Ramos (cell line): ENCODE data around the gene POLR2C.
"Not testable (repeated sequence)": the region's sequence is repeated elsewhere in the genome, so short reads cannot be mapped to it uniquely, and the experiment has no call there.

Experiments used
- in situ Hi-C: fragments of 300-500 bp; cut with MboI; formaldehyde crosslinking; loops from one replicate; pipeline ENCODE4 v1.14.3; 2022; ENCODE audit warnings: low sequenced_read_pairs; ENCODE audit not compliant: unreplicated experiment

POLR2C gene

DNA sequence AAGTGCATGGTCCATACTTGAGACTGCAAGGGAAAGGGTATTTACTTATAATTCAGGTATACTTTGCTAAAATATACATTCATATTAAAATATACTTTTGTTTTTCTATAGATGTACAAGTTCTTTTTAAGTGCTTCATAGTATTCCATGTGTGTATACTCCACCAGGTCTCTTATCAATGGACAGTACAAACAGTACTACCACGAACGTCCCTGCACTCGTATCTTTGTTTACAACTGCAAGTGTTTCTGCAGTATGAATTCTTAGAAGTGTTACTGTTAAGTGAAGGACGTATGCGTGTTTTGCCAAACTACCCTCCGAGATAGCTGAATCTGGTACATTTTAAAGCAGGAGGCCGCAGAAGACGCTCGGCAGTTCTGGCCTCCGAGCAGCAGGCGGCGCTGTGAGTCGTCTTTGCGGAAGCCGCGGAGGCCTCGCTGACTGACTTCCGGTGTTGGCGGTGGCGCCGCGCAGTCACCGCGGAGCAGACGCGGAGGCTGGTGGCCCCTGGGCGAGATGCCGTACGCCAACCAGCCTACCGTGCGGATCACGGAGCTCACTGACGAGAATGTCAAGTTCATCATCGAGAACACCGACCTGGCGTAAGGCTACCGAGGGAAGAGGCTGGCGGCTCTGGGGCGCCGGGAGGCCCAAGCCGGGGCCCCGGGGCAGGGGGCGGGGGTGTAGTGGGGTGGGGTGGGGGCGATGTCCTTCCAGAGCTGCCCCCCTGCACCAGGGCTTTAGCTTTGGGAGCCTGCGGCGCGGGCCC is at the start of gene POLR2C:
POLR2C (plus strand) TSS at position 471 of the 769 bp plus-strand sequence; CDS start at position 517, 46 bp downstream.
- in situ Hi-C loops = no loop called here

- in situ Hi-C loops = no loop called here
Observed at GRCh38 chr16:57413301-57413730, 49.2 kb upstream of the POLR2C start.

- in situ Hi-C loops = no loop called here
Observed at GRCh38 chr16:57413733-57414132, 48.7 kb upstream of the POLR2C start.

GRCh38 chr16:57416084-57416483 is 46.4 kb upstream of the POLR2C start:
- in situ Hi-C loops = loop anchor here (5.0 kb wide), 2 partner anchors 114 to 334 kb away; no protein-coding TSS in a partner anchor

DNA sequence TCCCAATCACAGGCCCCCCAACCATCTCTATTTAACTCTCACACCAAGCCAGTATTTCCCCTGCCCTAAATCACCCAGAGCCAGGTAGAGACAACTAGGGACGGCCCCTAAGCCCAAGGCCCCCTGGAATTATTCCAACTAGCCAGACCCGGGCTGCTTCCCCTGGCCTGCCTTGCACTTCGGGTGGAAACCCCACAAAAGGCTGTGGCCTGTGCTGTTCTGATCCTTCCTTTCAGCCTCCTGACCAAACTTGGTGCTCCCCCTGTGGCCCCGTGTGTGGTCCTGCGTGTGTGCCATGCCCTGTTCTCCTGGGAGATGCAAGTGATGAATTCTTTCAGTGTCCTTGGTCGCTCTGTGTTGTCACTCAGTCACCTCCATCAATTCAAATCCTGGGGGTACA is 43.0 kb upstream of the POLR2C start:
- in situ Hi-C loops = loop anchor here (5.0 kb wide), 2 partner anchors 117 to 337 kb away; no protein-coding TSS in a partner anchor

DNA sequence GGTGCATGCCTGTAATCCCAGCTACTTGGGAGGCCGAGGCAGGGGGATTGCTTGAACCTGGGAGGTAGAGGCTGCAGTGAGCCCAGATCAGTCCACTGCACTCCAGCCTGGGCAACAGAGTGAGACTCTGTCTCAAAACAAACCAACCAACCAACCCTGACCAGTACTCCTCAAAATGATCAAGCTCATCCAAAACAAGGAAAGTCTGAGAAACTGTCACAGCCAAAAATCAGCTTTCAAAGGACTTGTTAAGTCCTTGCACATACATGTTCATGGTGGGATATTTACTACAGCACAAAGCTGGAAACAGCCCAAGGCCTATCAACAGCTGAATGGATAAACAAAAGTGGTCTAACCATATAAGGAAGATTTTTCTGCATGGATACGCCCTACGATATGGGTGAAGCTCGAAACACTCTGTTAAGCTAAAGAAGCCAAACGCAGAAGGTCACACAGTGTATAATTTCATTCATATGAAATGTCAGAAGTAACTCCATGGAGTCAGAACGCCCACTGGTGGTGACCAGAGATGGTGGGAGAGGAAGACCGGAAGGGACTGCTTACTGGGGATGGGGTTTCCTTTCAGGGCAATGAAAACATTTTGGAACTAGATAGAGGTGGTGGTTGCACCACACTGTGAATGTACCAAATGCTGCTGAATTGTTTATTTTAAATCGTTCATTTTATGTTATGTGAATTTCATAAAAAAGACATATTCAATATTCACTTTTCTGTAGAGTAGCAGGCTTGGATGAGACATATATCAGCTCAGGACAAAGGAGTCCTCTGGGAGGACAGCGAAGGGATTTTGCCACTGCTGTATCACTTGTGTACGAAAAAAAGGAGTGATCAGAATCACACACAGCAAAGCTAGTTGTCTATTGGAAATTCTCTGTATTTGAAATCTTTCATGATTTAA is 40.2 kb upstream of the POLR2C start:
- in situ Hi-C loops = loop anchor here (5.0 kb wide), 1 partner anchor 95 kb away; no protein-coding TSS in a partner anchor

DNA sequence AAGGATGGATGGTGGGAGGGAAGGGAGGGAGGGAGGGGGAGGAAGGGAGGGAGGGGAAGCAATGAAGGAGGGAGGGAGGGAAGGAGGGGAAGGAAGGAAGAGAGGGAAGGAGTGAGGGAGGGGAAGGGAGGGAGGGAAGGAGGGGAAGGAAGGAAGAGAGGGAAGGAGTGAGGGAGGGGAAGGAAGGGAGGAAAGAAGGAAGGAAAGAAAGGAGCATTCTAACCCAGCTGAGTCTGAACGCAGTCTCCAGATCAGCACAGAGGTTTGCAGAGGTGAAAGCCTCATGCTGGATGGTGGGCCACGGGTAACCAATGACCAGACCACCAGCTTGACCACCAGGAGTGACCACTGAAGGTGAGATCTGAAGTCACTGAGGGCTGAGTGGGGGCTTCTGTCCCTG is 39.3 kb upstream of the POLR2C start:
- in situ Hi-C loops = loop anchor here (5.0 kb wide), 1 partner anchor 94 kb away; no protein-coding TSS in a partner anchor

DNA sequence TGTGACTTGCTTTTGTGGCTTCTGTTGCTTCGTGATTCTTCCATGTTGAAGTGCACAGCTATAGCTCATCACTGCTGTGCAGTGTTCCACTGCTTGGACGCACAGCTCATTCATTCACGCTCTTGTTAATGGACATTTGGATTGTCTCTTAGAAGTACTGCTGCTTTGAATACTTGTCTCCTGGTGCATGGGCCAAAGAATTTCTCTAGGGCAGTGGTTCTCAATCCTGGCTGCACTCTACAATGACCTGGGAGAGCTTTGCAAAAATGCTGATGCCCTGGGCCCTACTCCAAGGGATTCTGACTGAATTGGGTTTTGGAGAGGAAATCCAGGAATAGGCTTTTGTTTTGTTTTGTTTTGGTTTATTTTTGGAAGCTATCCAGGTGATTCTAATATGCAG is 37.9 kb upstream of the POLR2C start:
- in situ Hi-C loops = loop anchor here (5.0 kb wide), 1 partner anchor 93 kb away; no protein-coding TSS in a partner anchor

- in situ Hi-C loops = no loop called here
Observed at GRCh38 chr16:57426356-57426755, 36.1 kb upstream of the POLR2C start.

- in situ Hi-C loops = no loop called here
Observed at GRCh38 chr16:57427307-57427706, 35.2 kb upstream of the POLR2C start.

DNA sequence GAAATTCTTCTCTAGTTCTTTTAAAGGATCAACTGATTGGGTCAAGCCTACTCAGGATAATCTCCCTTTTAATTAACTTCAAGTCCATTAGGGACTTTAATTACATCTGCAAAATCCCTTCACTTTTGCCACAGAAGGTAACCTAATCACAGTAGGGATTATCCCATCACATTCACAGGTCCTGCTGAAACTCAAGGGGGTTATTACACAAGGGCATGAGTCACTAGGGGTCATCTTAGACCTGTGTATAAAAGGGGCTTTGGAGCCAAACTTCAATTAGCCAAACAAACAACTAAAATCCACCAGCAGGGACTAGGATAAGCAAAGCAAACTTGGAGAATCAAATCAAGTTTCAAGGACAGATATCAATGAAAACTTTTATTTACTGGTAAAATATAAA is 34.7 kb upstream of the POLR2C start:
- in situ Hi-C loops = no loop called here

GRCh38 chr16:57430955-57431354 is 31.5 kb upstream of the POLR2C start:
- in situ Hi-C loops = no loop called here

DNA sequence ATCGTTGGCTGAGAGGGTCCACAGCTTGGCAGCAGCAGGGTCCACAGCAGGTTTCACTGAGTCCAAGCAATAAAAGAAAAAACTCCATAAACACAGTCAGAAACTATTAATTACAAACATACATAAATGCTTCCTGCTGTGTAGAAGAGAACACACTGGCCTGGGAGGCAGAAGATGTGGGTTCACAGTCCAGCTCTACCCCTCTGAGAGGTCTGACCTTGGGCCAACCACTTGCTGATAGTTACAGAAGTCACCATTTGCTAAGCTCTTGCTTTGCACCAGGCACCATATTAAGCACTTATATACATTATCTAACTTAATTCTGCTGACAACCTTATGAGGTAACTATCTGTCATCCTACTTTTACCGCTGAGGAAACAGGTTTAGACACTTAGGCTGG is 30.0 kb upstream of the POLR2C start:
- in situ Hi-C loops = no loop called here

- in situ Hi-C loops = no loop called here
Observed at GRCh38 chr16:57432989-57433388, 29.5 kb upstream of the POLR2C start.

DNA sequence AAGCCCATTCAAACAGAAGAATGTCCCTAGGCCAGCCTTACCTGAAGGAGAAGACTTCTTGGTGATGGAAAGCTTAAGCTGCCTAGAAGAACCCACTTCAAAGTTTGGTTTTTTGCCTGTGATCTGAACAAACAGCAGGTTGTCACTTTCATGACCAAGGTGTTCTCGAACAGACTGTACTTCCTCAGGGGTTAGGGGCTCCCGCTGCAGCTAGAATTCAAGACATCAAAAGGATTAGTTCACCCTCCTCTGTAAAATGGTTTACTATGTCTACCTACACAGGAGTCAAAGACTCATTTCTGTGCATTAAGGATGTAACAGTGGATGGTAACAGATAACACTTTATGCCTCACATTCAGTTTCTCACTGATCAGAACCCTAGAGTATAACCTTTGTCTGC is 28.5 kb upstream of the POLR2C start:
- in situ Hi-C loops = no loop called here

DNA sequence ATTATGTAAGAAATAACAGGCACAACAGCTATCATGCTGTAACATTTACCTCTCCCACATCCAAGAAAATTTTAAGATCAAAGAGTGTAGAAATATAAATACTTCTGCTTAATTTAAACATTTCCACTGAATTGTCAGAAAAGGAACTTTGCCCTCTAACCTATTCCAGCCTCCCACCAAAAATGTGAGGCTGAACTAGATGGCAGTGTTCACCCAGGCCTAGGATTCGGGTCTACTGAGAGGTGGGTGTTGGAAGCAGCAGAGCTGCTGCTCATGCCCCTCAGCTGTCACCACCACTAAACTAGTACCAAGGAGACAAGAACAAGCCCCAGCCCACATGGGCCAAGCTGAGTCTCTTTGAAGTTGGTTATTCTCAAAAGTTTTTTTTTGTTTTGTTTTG is 26.6 kb upstream of the POLR2C start:
- in situ Hi-C loops = no loop called here

DNA sequence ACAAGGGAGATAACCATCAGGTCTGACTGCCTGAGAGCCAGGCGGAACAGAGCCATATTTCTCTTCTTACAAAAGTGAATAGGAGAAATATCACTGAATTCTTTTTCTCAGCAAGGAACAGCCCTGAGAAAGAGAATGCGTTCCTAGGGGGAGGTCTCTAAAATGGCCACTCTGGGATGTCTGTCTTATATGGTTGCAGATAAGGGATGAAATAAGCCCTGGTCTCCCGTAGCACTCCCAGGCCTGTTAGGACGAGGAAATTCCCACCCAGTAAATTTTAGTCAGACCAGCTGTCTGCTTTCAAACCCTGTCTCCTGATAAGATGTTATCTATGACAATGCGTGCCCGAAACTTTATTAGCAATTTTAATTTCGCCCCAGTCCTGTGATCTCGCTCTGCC is 22.5 kb upstream of the POLR2C start:
- in situ Hi-C loops = not testable (repeated sequence)

GRCh38 chr16:57440551-57440950 is 21.9 kb upstream of the POLR2C start:
- in situ Hi-C loops = not testable (repeated sequence)

GRCh38 chr16:57444711-57445110 is 17.8 kb upstream of the POLR2C start:
- in situ Hi-C loops = no loop called here

GRCh38 chr16:57445510-57445909 is 17.0 kb upstream of the POLR2C start:
- in situ Hi-C loops = no loop called here
